ENCODE measurements around the gene DECR2. TPM values are rescaled to one million over a fixed set of nuclear protein-coding genes. Genes with fewer than 3 reads are reported as not detected.

Gene DECR2
- total and polyA plus RNA-seq, 2 of the 13 experiments (the other 11 are each of a cell fraction or from before 2014, with no cell fraction given): 36.3 to 44.6 TPM

- TF ChIP-seq SIX4 (CRISPR knock-in tag; IDR thresholded peaks at IDR 0.05) (0 out of 2 replicates have a peak, but pooled peaks have one; percentile 21), ZNF3 (CRISPR knock-in tag; IDR thresholded peaks at IDR 0.05) (no peak), CREM (IDR thresholded peaks at IDR 0.05) (peak; percentile 18; the same call in 1 of the 2 replicates), CREM (CRISPR knock-in tag; IDR thresholded peaks at IDR 0.05) (no peak), ZNF703 (CRISPR knock-in tag; IDR thresholded peaks at IDR 0.05; ENCODE audit: borderline replicate concordance) (0 out of 2 replicates have a peak, but pooled peaks have one; percentile 39), ARID2 (CRISPR knock-in tag; IDR thresholded peaks at IDR 0.05; ENCODE audit: borderline replicate concordance) (no peak), LBX2 (CRISPR knock-in tag; IDR thresholded peaks at IDR 0.05; ENCODE audit: borderline replicate concordance) (no peak; the same call in 1 of the 2 replicates), TSC22D2 (CRISPR knock-in tag; IDR thresholded peaks at IDR 0.05; ENCODE audit: borderline replicate concordance) (no peak), NR1H2 (CRISPR knock-in tag; IDR thresholded peaks at IDR 0.05; ENCODE audit: borderline replicate concordance, low read depth) (no peak), ZNF44 (CRISPR knock-in tag; IDR thresholded peaks at IDR 0.05) (no peak), POLR2A (IDR thresholded peaks at IDR 0.05; ENCODE audit: insufficient read depth in 1 of 2, low read depth in 2 of 2, low read length in 2 of 2) (peak in 1 of 2 experiments; percentile 51; a peak in 2 of 4 replicates), FIP1L1 (IDR thresholded peaks at IDR 0.05; ENCODE audit: borderline replicate concordance, insufficient read depth, low read depth, low read length) (no peak), THAP9 (CRISPR knock-in tag; IDR thresholded peaks at IDR 0.05; ENCODE audit: borderline replicate concordance) (peak; percentile 73), FOXK2 (IDR thresholded peaks at IDR 0.05) (no peak), ZNF75D (CRISPR knock-in tag; IDR thresholded peaks at IDR 0.05; ENCODE audit: borderline replicate concordance) (no peak), GTF2F1 (IDR thresholded peaks at IDR 0.05; ENCODE audit: low read length) (no peak), TBP (CRISPR knock-in tag; IDR thresholded peaks at IDR 0.05) (no peak), TBL1XR1 (IDR thresholded peaks at IDR 0.05; ENCODE audit: borderline replicate concordance, low read length, partially characterized antibody) (no peak), ZNF232 (CRISPR knock-in tag; IDR thresholded peaks at IDR 0.05; ENCODE audit: borderline replicate concordance) (peak; percentile 86), HOXD1 (CRISPR knock-in tag; IDR thresholded peaks at IDR 0.05) (no peak), ZNF747 (CRISPR knock-in tag; IDR thresholded peaks at IDR 0.05; ENCODE audit: borderline replicate concordance) (no peak), ZNF720 (CRISPR knock-in tag; IDR thresholded peaks at IDR 0.05) (no peak), ZBTB7A (CRISPR knock-in tag; IDR thresholded peaks at IDR 0.05) (peak; percentile 95)
- TF ChIP-seq, protein P1, sequence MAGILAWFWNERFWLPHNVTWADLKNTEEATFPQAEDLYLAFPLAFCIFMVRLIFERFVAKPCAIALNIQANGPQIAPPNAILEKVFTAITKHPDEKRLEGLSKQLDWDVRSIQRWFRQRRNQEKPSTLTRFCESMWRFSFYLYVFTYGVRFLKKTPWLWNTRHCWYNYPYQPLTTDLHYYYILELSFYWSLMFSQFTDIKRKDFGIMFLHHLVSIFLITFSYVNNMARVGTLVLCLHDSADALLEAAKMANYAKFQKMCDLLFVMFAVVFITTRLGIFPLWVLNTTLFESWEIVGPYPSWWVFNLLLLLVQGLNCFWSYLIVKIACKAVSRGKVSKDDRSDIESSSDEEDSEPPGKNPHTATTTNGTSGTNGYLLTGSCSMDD (CRISPR knock-in tag; IDR thresholded peaks at IDR 0.05): no peak
- TF ChIP-seq, protein P2, sequence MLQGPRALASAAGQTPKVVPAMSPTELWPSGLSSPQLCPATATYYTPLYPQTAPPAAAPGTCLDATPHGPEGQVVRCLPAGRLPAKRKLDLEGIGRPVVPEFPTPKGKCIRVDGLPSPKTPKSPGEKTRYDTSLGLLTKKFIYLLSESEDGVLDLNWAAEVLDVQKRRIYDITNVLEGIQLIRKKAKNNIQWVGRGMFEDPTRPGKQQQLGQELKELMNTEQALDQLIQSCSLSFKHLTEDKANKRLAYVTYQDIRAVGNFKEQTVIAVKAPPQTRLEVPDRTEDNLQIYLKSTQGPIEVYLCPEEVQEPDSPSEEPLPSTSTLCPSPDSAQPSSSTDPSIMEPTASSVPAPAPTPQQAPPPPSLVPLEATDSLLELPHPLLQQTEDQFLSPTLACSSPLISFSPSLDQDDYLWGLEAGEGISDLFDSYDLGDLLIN (CRISPR knock-in tag; IDR thresholded peaks at IDR 0.05; ENCODE audit: borderline replicate concordance): no peak
- TF ChIP-seq, protein P3, sequence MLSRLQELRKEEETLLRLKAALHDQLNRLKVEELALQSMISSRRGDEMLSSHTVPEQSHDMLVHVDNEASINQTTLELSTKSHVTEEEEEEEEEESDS (CRISPR knock-in tag; IDR thresholded peaks at IDR 0.05; ENCODE audit: borderline replicate concordance): 0 out of 2 replicates have a peak, but pooled peaks have one; percentile 66
Measured at GRCh38 chr16:361872-362701, 39.6 kb upstream of the DECR2 start (continued).

Measured in HepG2 (cell line).